T1000 (cell line): ENCODE results near the gene GALNT11.

ENCODE experiments used
- DNase-seq: peaks from one replicate; lab custom pipeline; 2025; ENCODE audit warnings: mixed read lengths; lab: John Stamatoyannopoulos, UW

The GALNT11 gene

DNA sequence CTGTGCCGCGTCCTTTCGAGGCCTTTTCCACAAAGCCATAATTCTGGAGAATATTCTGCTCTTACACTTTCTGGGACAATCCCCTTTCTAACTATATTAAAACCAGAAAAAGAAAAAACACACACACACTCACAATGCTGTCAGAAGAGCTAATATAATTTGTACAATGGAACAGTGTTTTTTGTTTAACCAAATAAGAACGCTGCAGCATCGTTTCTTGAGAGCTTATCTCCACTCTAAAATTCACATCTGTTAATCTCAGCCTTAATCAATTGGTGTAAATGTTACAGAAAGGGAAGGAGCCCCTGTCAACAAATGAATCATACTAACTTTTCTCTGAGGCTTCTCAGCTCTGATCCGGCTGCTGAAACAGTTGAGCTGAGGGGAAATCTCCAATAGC, 123.9 kb downstream of the GALNT11 start:
- no peak for DNase-seq

DNA sequence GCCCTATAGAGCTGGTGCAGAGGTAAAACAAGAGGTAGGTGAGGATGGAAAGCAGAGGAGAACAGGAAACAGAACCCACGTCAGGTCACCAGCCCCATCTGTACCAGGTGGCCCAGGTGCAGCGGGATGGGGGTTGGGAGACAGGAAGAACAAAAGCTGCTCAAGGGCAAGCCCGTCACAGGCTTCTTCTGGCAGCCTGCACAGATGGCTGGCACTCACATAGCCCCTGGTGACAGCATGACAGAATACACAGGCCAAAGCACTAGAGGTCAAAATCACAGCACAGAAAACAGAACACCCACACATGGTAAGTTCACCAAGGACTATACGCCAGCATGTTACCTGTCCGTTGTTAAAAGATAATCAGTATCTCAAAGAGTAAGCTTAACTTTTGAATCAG, 126.8 kb downstream of the GALNT11 start:
- DNase-seq = no peak

DNA sequence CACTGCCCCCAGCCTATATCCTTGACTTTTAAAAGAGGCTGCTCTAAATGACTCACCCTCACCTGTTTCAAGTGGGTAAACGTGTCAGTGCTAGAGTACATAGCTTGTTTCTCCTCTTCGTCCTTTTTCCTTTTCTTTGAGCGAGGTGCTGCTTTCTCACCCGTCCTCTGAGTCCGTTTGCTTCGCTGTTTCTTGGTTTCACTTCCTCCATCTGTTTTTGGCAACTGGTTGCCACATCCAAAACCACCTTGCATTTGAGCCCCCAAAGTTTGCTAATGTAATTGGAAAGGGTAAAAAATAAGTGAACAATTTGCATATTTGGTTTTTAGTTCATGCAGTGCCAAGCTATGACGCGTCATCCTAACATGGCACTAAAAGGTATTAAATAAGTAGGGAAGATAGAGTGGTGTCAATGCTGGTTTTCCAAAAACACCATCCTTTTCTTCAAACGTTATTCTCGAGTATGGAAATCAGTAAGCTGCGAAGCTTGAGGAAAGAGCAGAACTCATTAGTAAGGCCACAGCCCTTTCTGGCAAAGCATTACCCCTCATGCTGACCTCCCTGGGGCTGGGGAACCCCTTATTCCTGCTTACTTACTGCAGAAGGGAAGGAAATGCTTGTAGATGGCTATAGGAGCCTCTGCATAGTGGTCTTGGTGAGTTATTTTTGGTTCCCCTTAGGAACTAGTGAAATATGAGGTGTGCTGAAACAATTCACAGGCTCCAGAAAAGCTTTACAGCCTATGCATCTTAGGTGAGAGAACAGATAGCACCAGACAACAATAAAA, 133.5 kb downstream of the GALNT11 start:
- DNase-seq = no peak

DNA sequence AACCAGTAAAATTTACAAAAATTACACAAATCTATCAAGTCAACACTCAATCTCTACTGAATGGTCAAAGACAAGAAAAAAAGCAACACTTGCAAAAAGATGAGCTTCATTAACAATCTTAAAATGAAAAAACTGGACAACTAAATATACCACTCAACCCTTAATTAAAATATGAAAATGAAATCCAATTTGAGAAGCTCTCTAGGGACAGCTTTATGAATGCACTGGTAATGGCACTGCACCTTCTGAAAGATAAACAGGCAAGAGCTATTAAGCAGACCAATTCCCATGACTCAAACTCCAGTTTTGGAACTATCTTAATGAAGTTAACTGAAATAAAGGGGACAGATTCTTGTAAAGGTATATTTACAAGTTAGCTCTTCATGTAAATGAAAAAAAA, 135.7 kb downstream of the GALNT11 start:
- no peak for DNase-seq

DNA sequence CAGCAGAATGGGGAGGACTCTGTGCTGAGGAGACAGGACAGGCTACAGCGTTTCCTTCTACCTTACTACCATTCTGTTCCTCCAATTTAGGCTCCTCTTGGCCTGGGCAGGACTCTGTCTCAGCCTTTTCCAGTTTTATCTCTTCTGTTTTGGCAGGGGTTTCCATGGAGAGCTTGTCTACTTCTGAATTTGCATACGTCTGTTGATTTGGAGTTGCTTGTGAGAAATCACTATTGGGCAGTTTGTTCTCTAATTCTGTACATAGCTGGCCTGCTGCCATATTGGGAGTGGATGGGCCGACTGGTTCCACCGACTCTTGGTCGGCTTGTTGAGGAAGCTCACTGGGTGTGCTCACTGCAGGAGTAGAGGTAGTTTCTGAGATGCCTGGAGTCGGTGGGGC, 136.8 kb downstream of the GALNT11 start:
- DNase-seq = no peak
